Measurements from ENCODE around the gene STOML1.

DNA sequence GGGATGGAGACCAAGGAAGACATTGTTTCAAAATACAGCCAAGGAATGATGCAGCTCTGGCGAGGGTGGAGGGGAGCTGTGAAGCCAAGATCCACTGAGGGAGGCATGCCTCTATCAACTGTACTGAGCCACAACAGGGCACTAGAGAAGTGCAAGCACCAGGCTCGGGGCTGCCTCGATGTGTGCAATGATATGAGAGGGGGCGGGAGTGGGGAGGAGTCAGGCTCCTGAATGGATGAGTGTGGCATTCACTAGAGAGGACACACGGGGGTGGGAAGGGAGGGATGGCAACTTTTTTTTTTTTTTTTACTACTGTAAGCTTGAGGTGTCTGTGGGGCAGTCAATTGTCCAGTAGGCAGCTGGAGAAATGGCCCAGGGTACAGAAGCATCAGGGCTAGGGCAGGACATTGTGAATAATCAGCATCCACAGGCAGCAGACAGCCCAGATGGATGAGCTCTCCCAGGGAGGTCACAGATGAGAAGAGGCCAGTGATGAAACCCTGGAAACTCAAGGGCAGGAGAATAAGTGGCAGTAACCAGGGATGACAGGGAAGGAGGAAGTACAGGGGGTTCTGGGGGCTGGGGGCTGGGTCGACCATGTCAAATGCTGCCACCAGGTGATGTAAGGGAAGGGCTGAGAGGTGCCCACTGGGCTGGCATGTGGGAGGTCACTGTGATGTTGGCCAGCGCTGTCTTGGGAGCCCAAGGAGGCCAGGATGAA lies 5.9 kb downstream of the STOML1 start:
- no peak for TF ChIP-seq SPI1 (IDR thresholded peaks at IDR 0.05; ENCODE audit: borderline replicate concordance, low read depth, low read length)
- no peak for TF ChIP-seq POLR2A (conservative IDR thresholded peaks at IDR 0.05)
- TF ChIP-seq, protein P1, sequence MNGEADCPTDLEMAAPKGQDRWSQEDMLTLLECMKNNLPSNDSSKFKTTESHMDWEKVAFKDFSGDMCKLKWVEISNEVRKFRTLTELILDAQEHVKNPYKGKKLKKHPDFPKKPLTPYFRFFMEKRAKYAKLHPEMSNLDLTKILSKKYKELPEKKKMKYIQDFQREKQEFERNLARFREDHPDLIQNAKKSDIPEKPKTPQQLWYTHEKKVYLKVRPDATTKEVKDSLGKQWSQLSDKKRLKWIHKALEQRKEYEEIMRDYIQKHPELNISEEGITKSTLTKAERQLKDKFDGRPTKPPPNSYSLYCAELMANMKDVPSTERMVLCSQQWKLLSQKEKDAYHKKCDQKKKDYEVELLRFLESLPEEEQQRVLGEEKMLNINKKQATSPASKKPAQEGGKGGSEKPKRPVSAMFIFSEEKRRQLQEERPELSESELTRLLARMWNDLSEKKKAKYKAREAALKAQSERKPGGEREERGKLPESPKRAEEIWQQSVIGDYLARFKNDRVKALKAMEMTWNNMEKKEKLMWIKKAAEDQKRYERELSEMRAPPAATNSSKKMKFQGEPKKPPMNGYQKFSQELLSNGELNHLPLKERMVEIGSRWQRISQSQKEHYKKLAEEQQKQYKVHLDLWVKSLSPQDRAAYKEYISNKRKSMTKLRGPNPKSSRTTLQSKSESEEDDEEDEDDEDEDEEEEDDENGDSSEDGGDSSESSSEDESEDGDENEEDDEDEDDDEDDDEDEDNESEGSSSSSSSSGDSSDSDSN (IDR thresholded peaks at IDR 0.05; ENCODE audit: borderline replicate concordance in 1 of 2, low read depth in 2 of 2, low read length in 2 of 2): no peak
- no peak for TF ChIP-seq EZH2 (IDR thresholded peaks at IDR 0.05; ENCODE audit: borderline replicate concordance, low read depth, low read length)
- TF ChIP-seq MXI1 (IDR thresholded peaks at IDR 0.05; ENCODE audit: low read depth, low read length): no peak
- TF ChIP-seq, protein P2, sequence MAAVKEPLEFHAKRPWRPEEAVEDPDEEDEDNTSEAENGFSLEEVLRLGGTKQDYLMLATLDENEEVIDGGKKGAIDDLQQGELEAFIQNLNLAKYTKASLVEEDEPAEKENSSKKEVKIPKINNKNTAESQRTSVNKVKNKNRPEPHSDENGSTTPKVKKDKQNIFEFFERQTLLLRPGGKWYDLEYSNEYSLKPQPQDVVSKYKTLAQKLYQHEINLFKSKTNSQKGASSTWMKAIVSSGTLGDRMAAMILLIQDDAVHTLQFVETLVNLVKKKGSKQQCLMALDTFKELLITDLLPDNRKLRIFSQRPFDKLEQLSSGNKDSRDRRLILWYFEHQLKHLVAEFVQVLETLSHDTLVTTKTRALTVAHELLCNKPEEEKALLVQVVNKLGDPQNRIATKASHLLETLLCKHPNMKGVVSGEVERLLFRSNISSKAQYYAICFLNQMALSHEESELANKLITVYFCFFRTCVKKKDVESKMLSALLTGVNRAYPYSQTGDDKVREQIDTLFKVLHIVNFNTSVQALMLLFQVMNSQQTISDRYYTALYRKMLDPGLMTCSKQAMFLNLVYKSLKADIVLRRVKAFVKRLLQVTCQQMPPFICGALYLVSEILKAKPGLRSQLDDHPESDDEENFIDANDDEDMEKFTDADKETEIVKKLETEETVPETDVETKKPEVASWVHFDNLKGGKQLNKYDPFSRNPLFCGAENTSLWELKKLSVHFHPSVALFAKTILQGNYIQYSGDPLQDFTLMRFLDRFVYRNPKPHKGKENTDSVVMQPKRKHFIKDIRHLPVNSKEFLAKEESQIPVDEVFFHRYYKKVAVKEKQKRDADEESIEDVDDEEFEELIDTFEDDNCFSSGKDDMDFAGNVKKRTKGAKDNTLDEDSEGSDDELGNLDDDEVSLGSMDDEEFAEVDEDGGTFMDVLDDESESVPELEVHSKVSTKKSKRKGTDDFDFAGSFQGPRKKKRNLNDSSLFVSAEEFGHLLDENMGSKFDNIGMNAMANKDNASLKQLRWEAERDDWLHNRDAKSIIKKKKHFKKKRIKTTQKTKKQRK (IDR thresholded peaks at IDR 0.05; ENCODE audit: borderline replicate concordance, low read depth, low read length): no peak
- TF ChIP-seq CTCF (IDR thresholded peaks at IDR 0.05 in 2 of 3, conservative IDR thresholded peaks at IDR 0.05 in 1 of 3; ENCODE audit: insufficient read depth in 2 of 3, low read depth in 1 of 3, low read length in 3 of 3): no peak
